ENCODE data around the gene EFCAB6. TPM values are rescaled to one million over a fixed set of nuclear protein-coding genes. Genes with fewer than 3 reads are reported as not detected.

EFCAB6 gene
- total and polyA plus RNA-seq, 9 of the 15 experiments (the other 6 are each of a cell fraction or from before 2014, with no cell fraction given) = 0.06 TPM; not detected in 8

GRCh38 chr22:43572710-43573109, 239.4 kb downstream of the EFCAB6 start:
- no peak overlapping the region for H3K9ac ChIP-seq (ENCODE audit: insufficient read depth in 1 of 2, low read depth in 2 of 2, low read length in 2 of 2)
- ATAC-seq (no peak), FAIRE-seq (no peak), DNase-seq (ENCODE audit: extremely low read depth in 1 of 4, low spot score in 3 of 4) (no peak)
- POLR2A ChIA-PET = no interaction called here
- no peaks in the 10 kb centered on the region for H3K79me2 ChIP-seq (ENCODE audit: control insufficient read depth, insufficient read depth, low read length)
- H3K36me3 ChIP-seq (ENCODE audit: control insufficient read depth, insufficient read depth, low read length) = no peaks in the 10 kb centered on the region
- no peaks in the 10 kb centered on the region for H3K4me1 ChIP-seq (replicated peaks in 1 of 2; ENCODE audit: control insufficient read depth in 2 of 2, insufficient read depth in 2 of 2, low read length in 2 of 2)
- H3K4me3 ChIP-seq = no peak overlapping the region
- H3K27me3 ChIP-seq (ENCODE audit: control insufficient read depth in 2 of 2, insufficient read depth in 2 of 2, low read length in 2 of 2) = peaks cover 7 to 20% of the 10 kb centered on the region in 2 experiments; a peak in 3 of 5 replicates
- no TSS peak for BruUV-seq (replicated peaks)
- intact Hi-C loops (cut with micrococcal nuclease) = no loop called here
- H3K4me2 ChIP-seq (ENCODE audit: insufficient read depth, low read length) = no peak overlapping the region
- in situ Hi-C loops (cut with MboI) = no loop called here
- no peak overlapping the region for H3K27ac ChIP-seq (ENCODE audit: extremely low read depth, low read depth, low read length)
- H3K9me1 ChIP-seq (ENCODE audit: control insufficient read depth, insufficient read depth, low read length) = no peaks in the 10 kb centered on the region
- TF ChIP-seq GABPB1 (CRISPR knock-in tag; IDR thresholded peaks at IDR 0.05) (no peak), CEBPZ (IDR thresholded peaks at IDR 0.05; ENCODE audit: borderline replicate concordance, low read depth, low read length) (no peak), KDM2B (CRISPR knock-in tag; IDR thresholded peaks at IDR 0.05) (no peak), THAP7 (CRISPR knock-in tag; IDR thresholded peaks at IDR 0.05) (no peak), NR4A1 (CRISPR knock-in tag; IDR thresholded peaks at IDR 0.05) (no peak), NR4A1 (tag; IDR thresholded peaks at IDR 0.05) (no peak), NCOA4 (IDR thresholded peaks at IDR 0.05; ENCODE audit: partially characterized antibody) (no peak), RCOR1 (IDR thresholded peaks at IDR 0.05; ENCODE audit: borderline replicate concordance in 1 of 2, low read depth in 2 of 2, low read length in 2 of 2) (no peak), MTF1 (CRISPR knock-in tag; IDR thresholded peaks at IDR 0.05; ENCODE audit: borderline replicate concordance) (no peak), POLR2AphosphoS2 (IDR thresholded peaks at IDR 0.05; ENCODE audit: low read length) (no peak)
- H2AFZ ChIP-seq (ENCODE audit: low read depth, low read length) = no peak overlapping the region
- no peaks in the 10 kb centered on the region for H4K20me1 ChIP-seq (replicated peaks; ENCODE audit: control insufficient read depth, insufficient read depth, low read length)
- CTCF ChIA-PET (ENCODE audit: low intra/inter-chr PET ratio) = no interaction called here
- 0% methylated on average over 7 of the region's 9 CpGs for WGBS (ENCODE audit: insufficient coverage, low coverage, missing lambda C conversion rate)
- H3K9me3 ChIP-seq (replicated peaks; ENCODE audit: control insufficient read depth, insufficient read depth, low read depth, low read length) = no peaks in the 10 kb centered on the region

All from K562 (cell line).